Hematopoietic multipotent progenitor cell treated with erythropoietin and hydrocortisone succinate and interleukin-3 and kit ligand, for 6 days (in vitro differentiated cells): ENCODE measurements around the gene RBM34.

Experiments used
- DNase-seq: peaks from one replicate; pipeline ENCODE4 v3.0.0-alpha.2; 2015

The RBM34 gene

GRCh38 chr1:235152235-235152634 is 8.8 kb downstream of the RBM34 start:
- DNase-seq: no peak

GRCh38 chr1:235151033-235151432 is 10.0 kb downstream of the RBM34 start:
- DNase-seq: no peak

- no peak for DNase-seq
Observed at GRCh38 chr1:235149824-235150223, 11.2 kb downstream of the RBM34 start.

GRCh38 chr1:235147269-235147668 is 13.8 kb downstream of the RBM34 start:
- DNase-seq: no peak

GRCh38 chr1:235145639-235146038 is 15.4 kb downstream of the RBM34 start:
- DNase-seq: no peak

GRCh38 chr1:235142991-235143390 is 18.1 kb downstream of the RBM34 start:
- no peak for DNase-seq

GRCh38 chr1:235139315-235139714 is 21.7 kb downstream of the RBM34 start:
- DNase-seq: no peak

GRCh38 chr1:235138821-235139220 is 22.2 kb downstream of the RBM34 start:
- DNase-seq: no peak

GRCh38 chr1:235136111-235136510 is 24.9 kb downstream of the RBM34 start:
- peak; percentile 43 for DNase-seq

GRCh38 chr1:235134171-235134570 is 26.9 kb downstream of the RBM34 start:
- DNase-seq: no peak

GRCh38 chr1:235133086-235133485 is 28.0 kb downstream of the RBM34 start:
- DNase-seq: no peak

- no peak for DNase-seq
Observed at GRCh38 chr1:235131961-235132360, 29.1 kb downstream of the RBM34 start.

- DNase-seq: no peak
Observed at GRCh38 chr1:235130766-235131270, 30.2 kb downstream of the RBM34 start.

- DNase-seq: no peak
Observed at GRCh38 chr1:235129774-235130570, 31.1 kb downstream of the RBM34 start.

- DNase-seq: peak; percentile 98
Observed at GRCh38 chr1:235128456-235129328, 32.4 kb downstream of the RBM34 start, which contains the start of gene TOMM20. Gene TOMM20, minus strand, starts transcription at chr1:235128837. Its CDS starts 122 bp downstream, at chr1:235128715.

- DNase-seq: peak; percentile 33
Observed at GRCh38 chr1:235127732-235128455, 33.2 kb downstream of the RBM34 start.

GRCh38 chr1:235127203-235127602 is 33.8 kb downstream of the RBM34 start:
- peak; percentile 42 for DNase-seq

GRCh38 chr1:235124665-235125064 is 36.4 kb downstream of the RBM34 start:
- no peak for DNase-seq

GRCh38 chr1:235124111-235124510 is 36.9 kb downstream of the RBM34 start:
- DNase-seq: no peak

GRCh38 chr1:235122348-235122747 is 38.7 kb downstream of the RBM34 start:
- DNase-seq: no peak

- DNase-seq: peak; percentile 52
Observed at GRCh38 chr1:235113183-235113917, 47.7 kb downstream of the RBM34 start.
